ENCODE measurements around the gene RIT1. TPM values are rescaled to one million over a fixed set of nuclear protein-coding genes. Genes with fewer than 3 reads are reported as not detected.

RIT1 gene
- total RNA-seq, 2 experiments from 2014 or later = 24.0 to 28.4 TPM

GRCh38 chr1:155884031-155884960 is 26.9 kb downstream of the RIT1 start:
- ChIA-PET CTCF (interaction anchor here (0.6 to 1.6 kb wide), 6 partner anchors 19 to 166 kb away, joined by 3 read pairs; partner anchors contain the start of gene SYT11), POLR2A (interaction anchor here (0.7 kb wide), 1 partner anchor 21 kb away, joined by 5 read pairs; no protein-coding TSS in a partner anchor)

GRCh38 chr1:155882766-155883165 is 28.4 kb downstream of the RIT1 start:
- H3K36me3 Mint-ChIP-seq (ENCODE audit: low read depth) = peaks cover 5% of the 10 kb centered on the region
- H3K9me3 Mint-ChIP-seq = no peaks in the 10 kb centered on the region
- H3K4me1 Mint-ChIP-seq = no peaks in the 10 kb centered on the region
- DNase-seq = no peak
- POLR2A ChIA-PET = no interaction called here
- no peak overlapping the region for H3K27ac Mint-ChIP-seq
- no peaks in the 10 kb centered on the region for H3K27me3 Mint-ChIP-seq
- CTCF ChIA-PET = interaction anchor here (1.1 to 1.5 kb wide), 6 partner anchors 10 to 56 kb away, joined by 3 read pairs; no protein-coding TSS in a partner anchor
- H3K4me3 Mint-ChIP-seq = no peak overlapping the region

More at GRCh38 chr1:155884031-155884960, 26.9 kb downstream of the RIT1 start:
- no peak overlapping the region for H3K4me3 Mint-ChIP-seq
- peaks cover 5% of the 10 kb centered on the region for H3K36me3 Mint-ChIP-seq (ENCODE audit: low read depth)
- H3K9me3 Mint-ChIP-seq = no peaks in the 10 kb centered on the region
- H3K4me1 Mint-ChIP-seq = no peaks in the 10 kb centered on the region
- H3K27me3 Mint-ChIP-seq = no peaks in the 10 kb centered on the region
- no peak for DNase-seq
- no peak overlapping the region for H3K27ac Mint-ChIP-seq

DNA sequence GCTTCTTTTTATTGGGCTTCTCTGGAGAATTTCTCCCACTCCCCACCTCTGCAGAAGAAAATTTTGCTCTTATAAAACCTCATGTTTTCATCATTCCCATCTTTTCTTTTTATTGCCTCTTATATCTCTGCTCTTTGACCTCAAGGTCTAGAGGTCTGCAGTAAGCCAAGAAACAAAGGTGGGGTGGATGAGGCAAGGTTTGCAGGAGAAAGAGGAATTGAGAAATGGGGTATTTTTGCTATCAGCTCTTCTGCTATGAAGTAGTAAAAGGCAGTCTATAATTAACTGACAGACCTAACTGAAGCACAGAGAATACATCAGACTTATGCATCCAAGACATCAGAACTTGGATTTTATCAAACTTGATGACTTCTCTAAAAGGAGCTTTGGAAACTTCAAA is 28.9 kb downstream of the RIT1 start:
- no peaks in the 10 kb centered on the region for H3K4me1 Mint-ChIP-seq
- CTCF ChIA-PET = interaction anchor here (1.1 to 1.4 kb wide), 4 partner anchors 9 to 57 kb away, joined by 3 read pairs; no protein-coding TSS in a partner anchor
- no peaks in the 10 kb centered on the region for H3K9me3 Mint-ChIP-seq
- H3K27ac Mint-ChIP-seq = no peak overlapping the region
- no peak overlapping the region for H3K4me3 Mint-ChIP-seq
- no peaks in the 10 kb centered on the region for H3K27me3 Mint-ChIP-seq
- POLR2A ChIA-PET = no interaction called here
- no peak for DNase-seq
- H3K36me3 Mint-ChIP-seq (ENCODE audit: low read depth) = peaks cover 5% of the 10 kb centered on the region

GRCh38 chr1:155880950-155881349 is 30.2 kb downstream of the RIT1 start:
- H3K4me3 Mint-ChIP-seq = no peak overlapping the region
- ChIA-PET POLR2A (no interaction called here), CTCF (no interaction called here)
- no peaks in the 10 kb centered on the region for H3K9me3 Mint-ChIP-seq
- DNase-seq = no peak
- no peaks in the 10 kb centered on the region for H3K27me3 Mint-ChIP-seq
- no peaks in the 10 kb centered on the region for H3K4me1 Mint-ChIP-seq
- no peak overlapping the region for H3K27ac Mint-ChIP-seq
- peaks cover 5% of the 10 kb centered on the region for H3K36me3 Mint-ChIP-seq (ENCODE audit: low read depth)

DNA sequence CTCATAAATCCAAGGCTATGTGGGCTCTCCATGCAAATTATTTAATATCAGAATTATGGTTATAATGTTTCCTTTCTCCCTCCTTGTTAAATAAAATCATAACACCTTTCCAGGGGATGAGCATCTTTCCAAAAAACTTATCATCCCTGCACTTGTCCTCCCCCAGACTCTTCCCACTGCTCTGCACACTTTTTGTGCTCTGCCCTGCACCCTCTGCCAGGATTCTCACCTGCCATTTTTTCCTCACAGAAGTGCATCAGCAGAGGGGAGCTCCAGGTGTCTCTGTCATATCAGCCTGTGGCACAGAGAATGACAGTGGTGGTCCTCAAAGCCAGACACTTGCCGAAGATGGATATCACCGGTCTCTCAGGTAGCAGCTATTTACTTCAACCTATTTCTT is 30.9 kb downstream of the RIT1 start:
- H3K4me1 Mint-ChIP-seq = no peaks in the 10 kb centered on the region
- H3K27ac Mint-ChIP-seq = no peak overlapping the region
- peaks cover 5% of the 10 kb centered on the region for H3K36me3 Mint-ChIP-seq (ENCODE audit: low read depth)
- no peak overlapping the region for H3K4me3 Mint-ChIP-seq
- ChIA-PET CTCF (no interaction called here), POLR2A (no interaction called here)
- H3K27me3 Mint-ChIP-seq = no peaks in the 10 kb centered on the region
- no peaks in the 10 kb centered on the region for H3K9me3 Mint-ChIP-seq
- no peak for DNase-seq

DNA sequence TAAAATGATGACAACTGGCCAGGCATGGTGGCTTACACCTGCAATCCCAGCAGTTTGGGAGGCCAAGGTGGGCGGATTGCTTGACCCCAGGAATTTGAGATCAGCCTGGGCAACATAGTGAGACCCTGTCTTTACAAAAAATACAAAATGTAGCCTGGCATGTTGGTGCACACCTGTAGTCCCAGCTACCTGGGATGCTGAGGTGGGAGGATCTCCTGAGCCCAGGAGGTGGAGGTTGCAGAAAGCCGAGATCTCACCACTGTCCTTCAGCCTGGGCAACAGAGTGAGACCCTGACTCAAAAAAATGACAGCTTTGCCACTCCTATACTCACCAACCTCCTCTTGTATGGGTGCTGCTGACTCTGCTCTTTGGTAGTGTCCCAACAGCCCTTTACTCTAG is 33.2 kb downstream of the RIT1 start:
- Mint-ChIP-seq H3K27me3 (no peaks in the 10 kb centered on the region), H3K4me1 (no peaks in the 10 kb centered on the region), H3K4me3 (no peak overlapping the region), H3K9me3 (no peaks in the 10 kb centered on the region), H3K27ac (no peak overlapping the region), H3K36me3 (ENCODE audit: low read depth) (peaks cover 4% of the 10 kb centered on the region)
- POLR2A ChIA-PET = no interaction called here
- no peak for DNase-seq
- CTCF ChIA-PET = interaction anchor here (1.1 to 1.6 kb wide), 3 partner anchors 9 to 27 kb away, joined by 3 read pairs; no protein-coding TSS in a partner anchor

GRCh38 chr1:155873860-155874259 is 37.3 kb downstream of the RIT1 start:
- H3K27ac Mint-ChIP-seq = no peak overlapping the region
- no peak overlapping the region for H3K4me3 Mint-ChIP-seq
- ChIA-PET POLR2A (no interaction called here), CTCF (interaction anchor here (1.0 kb wide), 1 partner anchor 33 kb away, joined by 4 read pairs; no protein-coding TSS in a partner anchor)
- H3K36me3 Mint-ChIP-seq (ENCODE audit: low read depth) = peaks cover 2% of the 10 kb centered on the region
- no peaks in the 10 kb centered on the region for H3K9me3 Mint-ChIP-seq
- H3K27me3 Mint-ChIP-seq = no peaks in the 10 kb centered on the region
- no peak for DNase-seq
- H3K4me1 Mint-ChIP-seq = no peaks in the 10 kb centered on the region

DNA sequence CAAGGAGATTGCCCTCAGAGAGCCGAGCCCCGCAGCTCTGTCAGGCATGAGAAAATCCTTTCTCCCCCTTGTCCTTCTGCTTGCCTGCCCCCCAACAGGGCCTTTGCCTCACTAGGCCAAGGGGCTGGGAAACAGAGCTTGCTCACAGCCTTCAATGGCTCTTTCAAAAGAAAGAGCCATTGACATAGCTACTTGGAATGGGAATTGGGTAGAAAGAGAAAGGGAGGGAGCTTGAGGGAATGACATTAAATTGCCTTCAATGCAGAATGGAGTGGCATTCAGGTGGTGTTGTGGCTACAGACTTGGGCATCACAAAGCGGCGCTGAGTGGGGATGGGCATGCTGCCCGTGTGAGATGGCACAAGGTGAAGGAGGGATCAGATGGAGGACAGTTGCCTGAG is 38.6 kb downstream of the RIT1 start:
- H3K9me3 Mint-ChIP-seq = no peaks in the 10 kb centered on the region
- H3K4me1 Mint-ChIP-seq = no peaks in the 10 kb centered on the region
- no peak overlapping the region for H3K27ac Mint-ChIP-seq
- no peak overlapping the region for H3K4me3 Mint-ChIP-seq
- H3K27me3 Mint-ChIP-seq = no peaks in the 10 kb centered on the region
- CTCF ChIA-PET = interaction anchor here (1.3 to 1.9 kb wide), 3 partner anchors 10 to 13 kb away, joined by 3 to 6 read pairs (median 5); partner anchors contain the start of gene SYT11
- POLR2A ChIA-PET = no interaction called here
- H3K36me3 Mint-ChIP-seq (ENCODE audit: low read depth) = peaks cover 2% of the 10 kb centered on the region
- no peak for DNase-seq

DNA sequence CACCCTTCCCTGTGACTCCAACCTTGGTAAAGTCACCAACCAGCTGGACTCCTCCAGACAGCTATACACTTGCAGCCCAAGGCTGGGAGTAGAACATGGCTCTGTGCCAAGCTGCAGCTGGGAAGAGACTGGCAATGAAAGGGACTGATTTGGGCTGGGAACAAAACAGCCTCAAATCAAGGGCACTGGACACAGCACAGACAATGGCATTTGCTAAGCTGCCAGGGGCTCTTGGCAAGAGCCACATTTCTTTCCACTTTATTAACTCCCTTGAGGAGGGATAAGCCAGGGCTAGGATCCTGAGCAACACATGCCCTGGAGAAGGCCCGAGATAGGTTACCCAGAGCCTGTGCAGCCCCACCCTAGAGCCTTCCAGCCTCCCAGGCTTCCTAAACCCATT is 39.8 kb downstream of the RIT1 start:
- CTCF ChIA-PET = interaction anchor here (1.3 to 1.9 kb wide), 2 partner anchors 10 to 12 kb away, joined by 5 to 6 read pairs; partner anchors contain the start of gene SYT11
- no peak overlapping the region for H3K27ac Mint-ChIP-seq
- POLR2A ChIA-PET = no interaction called here
- no peaks in the 10 kb centered on the region for H3K9me3 Mint-ChIP-seq
- no peak overlapping the region for H3K4me3 Mint-ChIP-seq
- no peaks in the 10 kb centered on the region for H3K4me1 Mint-ChIP-seq
- no peaks in the 10 kb centered on the region for H3K27me3 Mint-ChIP-seq
- DNase-seq = no peak
- H3K36me3 Mint-ChIP-seq (ENCODE audit: low read depth) = peaks cover 2% of the 10 kb centered on the region

DNA sequence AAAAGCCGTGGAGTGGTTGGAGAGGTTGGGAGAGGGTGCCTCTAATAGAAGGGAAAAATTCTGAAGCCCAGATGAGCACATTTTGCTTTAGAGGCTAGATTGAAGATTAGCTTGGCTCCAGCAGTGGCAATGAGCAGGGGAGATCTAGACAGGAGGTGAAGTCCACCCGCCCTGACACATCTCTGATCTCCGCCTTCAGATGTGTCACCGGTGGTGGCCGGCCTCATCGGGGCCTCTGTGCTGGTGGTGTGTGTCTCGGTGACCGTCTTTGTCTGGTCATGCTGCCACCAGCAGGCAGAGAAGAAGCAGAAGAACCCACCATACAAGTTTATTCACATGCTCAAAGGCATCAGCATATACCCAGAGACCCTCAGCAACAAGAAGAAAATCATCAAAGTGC is 43.4 kb downstream of the RIT1 start:
- H3K4me3 Mint-ChIP-seq = no peak overlapping the region
- H3K36me3 Mint-ChIP-seq (ENCODE audit: low read depth) = peaks cover 2% of the 10 kb centered on the region
- no peak overlapping the region for H3K27ac Mint-ChIP-seq
- H3K4me1 Mint-ChIP-seq = no peaks in the 10 kb centered on the region
- ChIA-PET POLR2A (no interaction called here), CTCF (interaction anchor here (0.8 kb wide), 1 partner anchor 10 kb away, joined by 3 read pairs; no protein-coding TSS in a partner anchor)
- H3K27me3 Mint-ChIP-seq = no peaks in the 10 kb centered on the region
- no peaks in the 10 kb centered on the region for H3K9me3 Mint-ChIP-seq
- no peak for DNase-seq

DNA sequence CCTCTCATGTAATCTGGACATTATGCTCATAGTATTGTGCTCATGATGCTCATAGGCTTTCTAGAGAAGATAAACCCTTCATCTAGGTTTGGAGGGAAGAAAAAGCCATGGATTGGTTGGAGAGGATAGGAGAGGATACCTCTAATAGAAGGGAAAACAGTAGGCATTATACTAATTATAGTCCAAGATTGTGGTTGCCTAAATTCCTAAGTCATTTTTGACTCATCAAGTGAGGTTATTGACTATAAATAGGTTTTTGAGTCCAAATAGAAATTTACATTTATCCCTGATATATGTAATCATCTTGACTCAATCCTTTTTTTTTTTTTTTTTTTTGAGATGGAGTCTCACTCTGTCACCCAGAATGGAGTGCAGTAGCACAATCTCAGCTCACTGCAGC is 46.8 kb downstream of the RIT1 start:
- ChIA-PET CTCF (interaction anchor here (0.6 to 1.1 kb wide), 5 partner anchors 10 to 193 kb away, joined by 3 to 5 read pairs (median 3); no protein-coding TSS in a partner anchor), POLR2A (no interaction called here)
- peaks cover 1% of the 10 kb centered on the region for H3K36me3 Mint-ChIP-seq (ENCODE audit: low read depth)
- H3K27ac Mint-ChIP-seq = no peak overlapping the region
- H3K4me3 Mint-ChIP-seq = no peak overlapping the region
- H3K27me3 Mint-ChIP-seq = no peaks in the 10 kb centered on the region
- H3K9me3 Mint-ChIP-seq = no peaks in the 10 kb centered on the region
- H3K4me1 Mint-ChIP-seq = peaks cover 19% of the 10 kb centered on the region
- no peak for DNase-seq

- Mint-ChIP-seq H3K27me3 (no peaks in the 10 kb centered on the region), H3K27ac (no peak overlapping the region), H3K4me3 (no peak overlapping the region), H3K4me1 (peaks cover 43% of the 10 kb centered on the region), H3K36me3 (ENCODE audit: low read depth) (peaks cover 3% of the 10 kb centered on the region), H3K9me3 (no peaks in the 10 kb centered on the region)
- CTCF ChIA-PET = interaction anchor here (0.8 to 1.5 kb wide), 4 partner anchors 11 to 45 kb away, joined by 3 to 6 read pairs (median 3); no protein-coding TSS in a partner anchor
- POLR2A ChIA-PET = no interaction called here
- no peak for DNase-seq
These were observed 49.3 kb downstream of the RIT1 start for GRCh38 chr1:155861896-155862295.

GRCh38 chr1:155860970-155861510 is 50.1 kb downstream of the RIT1 start:
- H3K9me3 Mint-ChIP-seq = no peaks in the 10 kb centered on the region
- no peak for DNase-seq
- ChIA-PET CTCF (interaction anchor here (1.2 to 1.5 kb wide), 3 partner anchors 11 to 32 kb away, joined by 3 to 6 read pairs (median 3); no protein-coding TSS in a partner anchor), POLR2A (no interaction called here)
- H3K4me3 Mint-ChIP-seq = peak overlapping the region; percentile 82
- peaks cover 49% of the 10 kb centered on the region for H3K4me1 Mint-ChIP-seq
- H3K36me3 Mint-ChIP-seq (ENCODE audit: low read depth) = peaks cover 4% of the 10 kb centered on the region
- H3K27me3 Mint-ChIP-seq = no peaks in the 10 kb centered on the region
- H3K27ac Mint-ChIP-seq = peak overlapping the region; percentile 94

Measured in activated CD4-positive, alpha-beta T cell treated with anti-CD3 and anti-CD28 coated beads, Interleukin-2, amount 10 ng/mL, durations not matched to agents 7 days and 5 days (primary cell).